ENCODE results near the gene SKI. TPM values are rescaled to one million over a fixed set of nuclear protein-coding genes. Genes with fewer than 3 reads are reported as not detected.

Gene SKI
- total and polyA plus RNA-seq, 10 of the 15 experiments (the other 5 are each of a cell fraction or from before 2014, with no cell fraction given) = 0.03 to 14.9 (median 0.96) TPM

- TF ChIP-seq IRF5 (IDR thresholded peaks at IDR 0.05; ENCODE audit: borderline replicate concordance) (no peak), RAD21 (IDR thresholded peaks at IDR 0.05; ENCODE audit: insufficient read depth, low read depth, low read length) (no peak), RAD51 (IDR thresholded peaks at IDR 0.05) (peak; percentile 80), YBX1 (IDR thresholded peaks at IDR 0.05) (no peak), EGR1 (IDR thresholded peaks at IDR 0.05; ENCODE audit: borderline replicate concordance in 1 of 2, low read depth in 2 of 2, low read length in 2 of 2) (peak in 1 of 2 experiments; percentile 55; a peak in 1 of 3 replicates), NFYA (IDR thresholded peaks at IDR 0.05; ENCODE audit: borderline replicate concordance, low read depth, low read length) (no peak), SIN3A (IDR thresholded peaks at IDR 0.05; ENCODE audit: low read depth, low read length) (no peak), POLR2A (IDR thresholded peaks at IDR 0.05; ENCODE audit: low read depth, low read length) (peak; percentile 68; the same call in 1 of the 2 replicates), REST (IDR thresholded peaks at IDR 0.05; ENCODE audit: low read depth, low read length) (no peak), MEF2B (IDR thresholded peaks at IDR 0.05; ENCODE audit: partially characterized antibody, poor library complexity, severe bottlenecking) (peak; percentile 91), ZSCAN29 (IDR thresholded peaks at IDR 0.05) (no peak), NBN (IDR thresholded peaks at IDR 0.05) (peak; percentile 23; the same call in 1 of the 2 replicates), PML (IDR thresholded peaks at IDR 0.05; ENCODE audit: low read length) (no peak), WRNIP1 (IDR thresholded peaks at IDR 0.05; ENCODE audit: borderline replicate concordance, low read depth, low read length) (no peak), HCFC1 (IDR thresholded peaks at IDR 0.05; ENCODE audit: low read length) (no peak), ATF3 (IDR thresholded peaks at IDR 0.05; ENCODE audit: borderline replicate concordance, extremely low read depth, low read depth, low read length) (no peak), FOXK2 (IDR thresholded peaks at IDR 0.05) (no peak), NR2C1 (IDR thresholded peaks at IDR 0.05) (peak; percentile 35; the same call in 1 of the 2 replicates), LARP7 (IDR thresholded peaks at IDR 0.05) (no peak; the same call in 1 of the 2 replicates), BCL3 (IDR thresholded peaks at IDR 0.05; ENCODE audit: borderline replicate concordance, insufficient read depth, low read depth, low read length, poor library complexity, severe bottlenecking) (no peak), BHLHE40 (IDR thresholded peaks at IDR 0.05; ENCODE audit: borderline replicate concordance in 1 of 2, low read depth in 2 of 2, low read length in 1 of 2) (peak; percentile 93 to 94), HSF1 (IDR thresholded peaks at IDR 0.05; ENCODE audit: low read depth, low read length) (no peak)
These were observed 72.1 kb downstream of the SKI start (continued) for GRCh38 chr1:2300004-2300771.
